GM12864 (cell line): ENCODE data around the gene GP1BB.

Experiments used
- DNase-seq: peaks from one replicate; pipeline ENCODE4 v3.0.0-alpha.2; 2011; ENCODE audit warnings: low read depth
- H3K4me3 ChIP-seq: 2 replicates; pipeline ENCODE4 v1.5.1; 2011; ENCODE audit warnings: mild to moderate bottlenecking, low read depth, low read length, control low read depth
- CTCF ChIP-seq: IDR thresholded peaks from 2 replicates; pipeline ENCODE4 v1.5.1; 2011; ENCODE audit warnings: low read depth, mild to moderate bottlenecking, moderate library complexity, low read length, control low read depth, inconsistent platforms; ENCODE audit errors: missing control alignments

The GP1BB gene

GRCh38 chr22:19705181-19705934 is 18.0 kb upstream of the GP1BB start:
- no peak for DNase-seq
- peak; percentile 4 for TF ChIP-seq CTCF
- no peak overlapping the region for H3K4me3 ChIP-seq

GRCh38 chr22:19706661-19707151 is 16.6 kb upstream of the GP1BB start:
- no peak for DNase-seq
- TF ChIP-seq CTCF = no peak
- H3K4me3 ChIP-seq = no peak overlapping the region

GRCh38 chr22:19707347-19708290 is 15.7 kb upstream of the GP1BB start:
- no peak overlapping the region for H3K4me3 ChIP-seq
- no peak for DNase-seq
- TF ChIP-seq CTCF = no peak

GRCh38 chr22:19708321-19709011 is 14.9 kb upstream of the GP1BB start:
- TF ChIP-seq CTCF = no peak
- H3K4me3 ChIP-seq = no peak overlapping the region
- DNase-seq = no peak

- no peak for DNase-seq
- no peak overlapping the region for H3K4me3 ChIP-seq
- no peak for TF ChIP-seq CTCF
These were observed 14.1 kb upstream of the GP1BB start for GRCh38 chr22:19709063-19709769.

GRCh38 chr22:19710020-19710768 is 13.1 kb upstream of the GP1BB start:
- no peak for TF ChIP-seq CTCF
- DNase-seq = no peak

More at GRCh38 chr22:19710020-19710768, 13.1 kb upstream of the GP1BB start:
- no peak overlapping the region for H3K4me3 ChIP-seq
